Keratinocyte (primary cell): Measurements from ENCODE around the gene COG5. TPM values are rescaled to one million over a fixed set of nuclear protein-coding genes. Genes with fewer than 3 reads are reported as not detected.

Experiments used
- DNase-seq: peaks from one replicate; pipeline ENCODE4 v3.0.0-alpha.2; 2011; ENCODE audit warnings: low read depth, missing footprints, low spot score
- FAIRE-seq: peaks from 2 replicates; lab custom pipeline; 2011; peaks lifted over from hg19 to GRCh38; lab: Jason Lieb, UNC
- H2AFZ ChIP-seq: 2 replicates; pipeline ENCODE4 v1.6.0; 2012; ENCODE audit warnings: low read length, control low read depth, inconsistent platforms; ENCODE audit not compliant: control insufficient read depth
- H3K27ac ChIP-seq: 2 replicates; pipeline ENCODE4 v1.5.1; 2011; ENCODE audit warnings: low read length; ENCODE audit not compliant: control insufficient read depth, insufficient read depth
- H3K27me3 ChIP-seq: 3 replicates; pipeline ENCODE4 v1.6.0; 2011; ENCODE audit warnings: low read length; ENCODE audit not compliant: control insufficient read depth, insufficient read depth; ENCODE audit errors: extremely low read depth
- H3K36me3 ChIP-seq, 2 experiments: 2 replicates in 1 of 2; 3 replicates in 1 of 2; pipeline ENCODE4 v1.5.1; 2011; ENCODE audit warnings: low read length in 2 of 2, mild to moderate bottlenecking in 1 of 2; ENCODE audit not compliant: control insufficient read depth in 2 of 2, insufficient read depth in 2 of 2; ENCODE audit errors: extremely low read depth in 1 of 2
- H3K4me1 ChIP-seq: 3 replicates; pipeline ENCODE4 v1.5.1; 2011; ENCODE audit warnings: low read length; ENCODE audit not compliant: control insufficient read depth, insufficient read depth; ENCODE audit errors: extremely low read depth
- H3K4me2 ChIP-seq: 3 replicates; pipeline ENCODE4 v1.6.0; 2011; ENCODE audit warnings: low read depth, low read length; ENCODE audit not compliant: control insufficient read depth, insufficient read depth; ENCODE audit errors: extremely low read depth
- H3K4me3 ChIP-seq, 3 experiments: fragments of 200-600 bp in 1 of 3; sonication (generic) in 1 of 3; 2 replicates in 2 of 3; 3 replicates in 1 of 3; pipeline ENCODE4 v1.5.1; 2011 to 2016; ENCODE audit warnings: low read length in 3 of 3, mild to moderate bottlenecking in 3 of 3, control low read depth in 2 of 3, inconsistent platforms in 1 of 3, low read depth in 1 of 3, mixed read lengths in 1 of 3, mixed run types in 1 of 3, moderate library complexity in 1 of 3; ENCODE audit not compliant: control insufficient read depth in 2 of 3, insufficient read depth in 2 of 3; ENCODE audit errors: extremely low read depth in 1 of 3
- H3K79me2 ChIP-seq: 2 replicates; pipeline ENCODE4 v1.6.0; 2012; ENCODE audit warnings: low read length; ENCODE audit not compliant: control insufficient read depth, insufficient read depth
- H3K9ac ChIP-seq: 3 replicates; pipeline ENCODE4 v1.6.0; 2011; ENCODE audit warnings: low read length; ENCODE audit not compliant: control insufficient read depth, insufficient read depth; ENCODE audit errors: extremely low read depth
- H3K9me1 ChIP-seq: 3 replicates; pipeline ENCODE4 v1.6.0; 2011; ENCODE audit warnings: low read length; ENCODE audit not compliant: control insufficient read depth, insufficient read depth; ENCODE audit errors: extremely low read depth
- H3K9me3 ChIP-seq: 2 replicates; pipeline ENCODE4 v1.5.1; 2012; ENCODE audit warnings: low read depth, low read length; ENCODE audit not compliant: control insufficient read depth
- H4K20me1 ChIP-seq: 3 replicates; pipeline ENCODE4 v1.6.0; 2011; ENCODE audit warnings: low read length; ENCODE audit not compliant: control insufficient read depth, insufficient read depth; ENCODE audit errors: extremely low read depth
- CTCF ChIP-seq, 3 experiments: IDR thresholded peaks in 1 of 3; conservative IDR thresholded peaks in 1 of 3; optimal IDR thresholded peaks in 1 of 3; 2 replicates in 2 of 3; 3 replicates in 1 of 3; pipeline versions ENCODE3 to v1.5.1; 2011; ENCODE audit warnings: low read length in 3 of 3, mild to moderate bottlenecking in 3 of 3, moderate library complexity in 2 of 3, control low read depth in 1 of 3, inconsistent platforms in 1 of 3; ENCODE audit not compliant: insufficient read depth in 2 of 3; ENCODE audit errors: extremely low read depth in 1 of 3
- EZH2 ChIP-seq: IDR thresholded peaks from one replicate; pipeline ENCODE4 v1.6.1; 2012; ENCODE audit warnings: inconsistent platforms, mild to moderate bottlenecking, low read length, moderate library complexity
- dilution Hi-C: fragments of 300-500 bp; cut with MboI; formaldehyde crosslinking; loops from one replicate; pipeline ENCODE4 v1.7.0; 2020; ENCODE audit warnings: low sequenced_read_pairs; ENCODE audit not compliant: extremely low pct_ligation_motif_present
- polyA plus RNA-seq, 5 experiments: library from polyadenylated mRNA; depleted of rRNA in 3 of 5; stranded (reverse) in 3 of 5; stranded (forward) in 1 of 5; unstranded in 1 of 5; fragments of >200 nt; gene quantifications; 1 replicate in 1 of 5; 2 replicates in 3 of 5; 3 replicates in 1 of 5; pipeline versions ENCODE4 v1.2.1 to v1.2.3, GENCODE V29; 2011 to 2012; ENCODE audit warnings: missing spikeins in 2 of 5, low read depth in 1 of 5, low replicate concordance in 1 of 5

COG5 gene
- polyA plus RNA-seq, 1 donor (not counting 4 experiments of a cell fraction or from before 2014, with no cell fraction given), result 50.7 TPM

- Histone ChIP-seq H3K27me3 (no peaks in the 10 kb centered on the region), H3K4me2 (no peak overlapping the region), H3K27ac (no peak overlapping the region), H3K4me3 (no peak overlapping the region), H3K9ac (no peak overlapping the region), H2AFZ (no peak overlapping the region), H3K79me2 (peaks cover 45% of the 10 kb centered on the region), H3K36me3 (no peaks in the 10 kb centered on the region), H3K9me3 (no peaks in the 10 kb centered on the region), H3K4me1 (peaks cover 6% of the 10 kb centered on the region), H3K9me1 (no peaks in the 10 kb centered on the region), H4K20me1 (no peaks in the 10 kb centered on the region)
- FAIRE-seq (no peak), DNase-seq (no peak)
- dilution Hi-C loops, result no loop called here
- TF ChIP-seq CTCF (optimal IDR thresholded peaks at IDR 0.05 in 1 of 3, IDR thresholded peaks at IDR 0.05 in 1 of 3, conservative IDR thresholded peaks at IDR 0.05 in 1 of 3; ENCODE audit: extremely low read depth in 1 of 3, insufficient read depth in 2 of 3, low read length in 3 of 3) (no peak), EZH2 (no peak)
Measured at GRCh38 chr7:107171496-107171895, 392.2 kb downstream of the COG5 start.

GRCh38 chr7:107170051-107170915 is 393.4 kb downstream of the COG5 start:
- Histone ChIP-seq H3K9ac (peak overlapping the region; percentile 98), H2AFZ (peak overlapping the region; percentile 63), H3K27ac (peak overlapping the region; percentile 98), H3K4me2 (peak overlapping the region; percentile 88), H3K36me3 (no peaks in the 10 kb centered on the region), H3K27me3 (no peaks in the 10 kb centered on the region), H3K79me2 (peaks cover 41% of the 10 kb centered on the region), H4K20me1 (no peaks in the 10 kb centered on the region), H3K4me3 (peak overlapping the region; percentile 96 to 99 (median 98)), H3K9me1 (no peaks in the 10 kb centered on the region), H3K9me3 (no peaks in the 10 kb centered on the region), H3K4me1 (peaks cover 6% of the 10 kb centered on the region)
- FAIRE-seq (no peak), DNase-seq (no peak)
- no peak for TF ChIP-seq CTCF (optimal IDR thresholded peaks at IDR 0.05 in 1 of 3, IDR thresholded peaks at IDR 0.05 in 1 of 3, conservative IDR thresholded peaks at IDR 0.05 in 1 of 3; ENCODE audit: extremely low read depth in 1 of 3, insufficient read depth in 2 of 3, low read length in 3 of 3)
- TF ChIP-seq EZH2, result no peak
- dilution Hi-C loops, result no loop called here
